ENCODE data around the gene ZNF628.

Gene ZNF628

GRCh38 chr19:55449469-55449868 is 26.9 kb upstream of the ZNF628 start:
- FAIRE-seq, result no peak

GRCh38 chr19:55451163-55451964 is 25.1 kb upstream of the ZNF628 start:
- FAIRE-seq (no peak), DNase-seq (ENCODE audit: low spot score) (no peak)

More at GRCh38 chr19:55449469-55449868, 26.9 kb upstream of the ZNF628 start:
- no peak for DNase-seq (ENCODE audit: low spot score)

- FAIRE-seq (no peak), DNase-seq (ENCODE audit: low spot score) (no peak)
Observed at GRCh38 chr19:55451965-55452748, 24.3 kb upstream of the ZNF628 start.

GRCh38 chr19:55452749-55453346 is 23.6 kb upstream of the ZNF628 start:
- DNase-seq (ENCODE audit: low spot score) (peak; percentile 53), FAIRE-seq (no peak)

- FAIRE-seq (no peak), DNase-seq (ENCODE audit: low spot score) (no peak)
Observed at GRCh38 chr19:55453511-55454260, 22.7 kb upstream of the ZNF628 start.

- peak; percentile 56 for DNase-seq (ENCODE audit: low spot score)
- no peak for FAIRE-seq
Observed at GRCh38 chr19:55454787-55455243, 21.6 kb upstream of the ZNF628 start.

GRCh38 chr19:55455576-55456235 is 20.7 kb upstream of the ZNF628 start:
- FAIRE-seq (no peak), DNase-seq (ENCODE audit: low spot score) (no peak)

GRCh38 chr19:55456347-55456746 is 20.1 kb upstream of the ZNF628 start:
- no peak for DNase-seq (ENCODE audit: low spot score)
- no peak for FAIRE-seq

GRCh38 chr19:55457683-55458457 is 18.5 kb upstream of the ZNF628 start:
- FAIRE-seq (no peak), DNase-seq (ENCODE audit: low spot score) (no peak)

- DNase-seq (ENCODE audit: low spot score) (no peak), FAIRE-seq (no peak)
Observed at GRCh38 chr19:55459551-55459949, 16.9 kb upstream of the ZNF628 start.

GRCh38 chr19:55459950-55460657 is 16.3 kb upstream of the ZNF628 start:
- DNase-seq (ENCODE audit: low spot score) (no peak), FAIRE-seq (no peak)

GRCh38 chr19:55460670-55461258 is 15.7 kb upstream of the ZNF628 start:
- peak; percentile 20 for FAIRE-seq
- peak; percentile 84 for DNase-seq (ENCODE audit: low spot score)

GRCh38 chr19:55461259-55461973 is 15.0 kb upstream of the ZNF628 start, which contains the start of gene ISOC2:
Gene ISOC2, minus strand, starts transcription at chr19:55461642. Its CDS starts 5,156 bp downstream, at chr19:55456486.
- DNase-seq (ENCODE audit: low spot score), result peak; percentile 99
- FAIRE-seq, result peak; percentile 94

- FAIRE-seq (no peak), DNase-seq (ENCODE audit: low spot score) (no peak)
Observed at GRCh38 chr19:55461974-55462626, 14.3 kb upstream of the ZNF628 start.

- DNase-seq (ENCODE audit: low spot score) (no peak), FAIRE-seq (no peak)
Observed at GRCh38 chr19:55462722-55463121, 13.7 kb upstream of the ZNF628 start.

GRCh38 chr19:55463583-55464031 is 12.8 kb upstream of the ZNF628 start:
- FAIRE-seq, result no peak

GRCh38 chr19:55464039-55464661 is 12.3 kb upstream of the ZNF628 start:
- FAIRE-seq (no peak), DNase-seq (ENCODE audit: low spot score) (no peak)

More at GRCh38 chr19:55463583-55464031, 12.8 kb upstream of the ZNF628 start:
- no peak for DNase-seq (ENCODE audit: low spot score)

Data from urothelium cell line (cell line).